NCI-H524 treated with DMSO at 0.1 percent for 48 hours (cell line): ENCODE data around the gene SRPK2.
"Not testable (repeated sequence)": the region's sequence is repeated elsewhere in the genome, so short reads cannot be mapped to it uniquely, and the experiment has no call there.

Experiments used
- DNase-seq: peaks from one replicate; lab custom pipeline; 2025; lab: John Stamatoyannopoulos, UW

Gene SRPK2

DNA sequence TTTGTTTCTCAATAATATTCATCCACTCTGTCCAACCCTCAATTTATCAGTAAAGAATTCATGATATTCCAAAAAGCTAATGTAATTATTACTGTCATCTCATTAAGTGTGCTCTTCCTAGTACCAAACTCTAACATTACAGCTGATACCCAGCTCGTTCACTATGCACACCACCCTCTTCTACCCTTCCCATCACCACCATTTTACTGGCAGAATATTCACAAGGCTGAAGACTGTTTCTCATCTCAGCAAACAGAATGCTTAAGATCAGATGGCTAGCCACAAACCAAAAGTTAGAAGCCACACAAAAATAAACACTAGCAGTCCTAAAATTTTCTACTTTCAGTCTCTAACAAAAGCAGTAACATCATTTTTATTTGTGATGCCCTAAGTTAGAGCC lies 121.5 kb downstream of the SRPK2 start:
- DNase-seq = no peak

- DNase-seq = no peak
Measured at GRCh38 chr7:105264707-105265106, 124.0 kb downstream of the SRPK2 start.

GRCh38 chr7:105261689-105262088 lies 127.0 kb downstream of the SRPK2 start:
- peak; percentile 76 for DNase-seq

GRCh38 chr7:105260201-105260871 lies 128.4 kb downstream of the SRPK2 start:
- not testable (repeated sequence) for DNase-seq

DNA sequence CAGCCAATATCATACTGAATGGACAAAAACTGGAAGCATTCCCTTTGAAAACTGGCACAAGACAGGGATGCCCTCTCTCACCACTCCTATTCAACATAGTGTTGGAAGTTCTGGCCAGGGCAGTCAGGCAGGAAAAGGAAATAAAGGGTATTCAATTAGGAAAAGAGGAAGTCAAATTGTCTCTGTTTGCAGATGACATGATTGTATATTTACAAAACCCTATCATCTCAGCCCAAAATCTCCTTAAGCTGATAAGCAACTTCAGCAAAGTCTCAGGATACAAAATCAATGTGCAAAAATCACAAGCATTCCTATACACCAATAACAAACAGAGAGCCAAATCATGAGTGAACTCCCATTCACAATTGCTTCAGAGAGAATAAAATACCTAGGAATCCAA lies 129.8 kb downstream of the SRPK2 start:
- not testable (repeated sequence) for DNase-seq

GRCh38 chr7:105257338-105257737 lies 131.4 kb downstream of the SRPK2 start:
- DNase-seq = peak; percentile 41

GRCh38 chr7:105256761-105257231 lies 131.9 kb downstream of the SRPK2 start:
- DNase-seq = no peak

- peak; percentile 11 for DNase-seq
Measured at GRCh38 chr7:105250706-105251105, 138.0 kb downstream of the SRPK2 start.

DNA sequence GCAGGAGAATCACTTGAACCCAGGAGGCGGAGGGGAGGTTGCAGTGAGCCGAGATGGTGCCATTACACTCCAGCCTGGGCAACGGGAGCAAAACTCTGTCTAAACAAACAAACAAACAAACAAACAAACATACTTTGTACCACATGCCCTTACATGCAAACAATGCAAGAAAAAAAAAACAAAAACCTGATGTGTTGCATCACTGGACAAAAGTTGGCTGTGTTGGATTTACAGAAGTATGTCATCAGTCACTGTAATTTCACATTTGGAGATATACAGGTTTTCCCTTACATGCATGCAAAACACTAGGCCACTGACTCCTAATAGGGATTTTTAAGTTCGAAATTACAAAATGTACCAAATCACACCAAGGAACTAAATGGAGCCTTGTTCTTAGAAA lies 138.5 kb downstream of the SRPK2 start:
- DNase-seq = no peak

GRCh38 chr7:105249216-105249615 lies 139.5 kb downstream of the SRPK2 start:
- no peak for DNase-seq

- no peak for DNase-seq
Measured at GRCh38 chr7:105246679-105247078, 142.0 kb downstream of the SRPK2 start.

GRCh38 chr7:105246256-105246655 lies 142.5 kb downstream of the SRPK2 start:
- peak; percentile 38 for DNase-seq

DNA sequence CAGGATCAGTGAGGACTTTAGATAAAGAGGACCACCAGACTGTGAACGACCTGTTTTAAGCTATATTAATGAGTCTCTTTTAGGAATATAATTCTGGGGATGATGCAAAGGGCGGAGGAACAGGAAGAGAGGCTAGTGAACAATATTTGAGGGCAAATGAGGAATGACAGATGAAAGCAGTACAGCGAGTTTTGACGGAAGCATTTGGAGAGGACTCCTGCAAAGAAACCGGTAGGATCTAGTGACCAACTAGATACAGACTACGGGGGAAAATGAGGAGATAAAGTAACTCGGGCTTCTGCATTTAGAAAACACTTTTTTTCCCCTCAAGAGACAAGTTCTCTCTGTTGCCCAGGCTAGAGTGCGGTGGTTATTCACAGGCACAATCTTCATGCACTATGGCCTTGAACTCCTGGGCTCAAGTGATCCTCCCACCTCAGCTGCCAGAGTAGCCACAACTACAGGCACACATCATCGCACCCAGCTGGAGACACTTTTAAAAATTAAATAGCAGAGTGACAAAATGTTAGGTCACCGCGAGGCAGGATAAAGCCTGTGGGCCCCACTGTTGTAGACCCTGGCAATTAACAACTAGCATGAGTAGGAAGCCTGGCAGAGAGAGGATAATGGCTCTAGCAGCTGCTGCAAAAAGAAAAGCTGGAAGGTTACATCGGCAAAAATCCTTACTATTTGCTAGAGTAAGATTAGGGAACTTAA lies 143.2 kb downstream of the SRPK2 start:
- peak; percentile 39 for DNase-seq

- no peak for DNase-seq
Measured at GRCh38 chr7:105244594-105244993, 144.1 kb downstream of the SRPK2 start.

DNA sequence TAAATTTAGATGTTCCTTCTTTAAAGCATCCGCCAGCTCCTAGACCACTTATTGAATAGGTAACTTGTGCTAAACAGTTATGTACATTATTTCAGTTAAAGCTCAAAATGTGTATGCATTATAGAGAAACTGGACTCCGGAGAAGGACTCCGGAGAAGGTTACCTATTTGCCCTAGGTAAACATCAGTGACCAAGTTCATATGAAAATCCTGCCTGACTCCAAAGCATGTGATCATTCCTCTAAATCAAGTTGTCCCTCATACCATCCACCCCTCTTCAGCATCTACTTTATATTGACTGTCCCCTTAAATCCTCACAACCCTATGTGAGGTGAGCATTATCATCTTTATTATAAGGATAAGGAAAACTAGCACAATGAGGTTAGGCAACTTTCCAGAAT lies 147.5 kb downstream of the SRPK2 start:
- DNase-seq = no peak

- no peak for DNase-seq
Measured at GRCh38 chr7:105238198-105238765, 150.4 kb downstream of the SRPK2 start.

DNA sequence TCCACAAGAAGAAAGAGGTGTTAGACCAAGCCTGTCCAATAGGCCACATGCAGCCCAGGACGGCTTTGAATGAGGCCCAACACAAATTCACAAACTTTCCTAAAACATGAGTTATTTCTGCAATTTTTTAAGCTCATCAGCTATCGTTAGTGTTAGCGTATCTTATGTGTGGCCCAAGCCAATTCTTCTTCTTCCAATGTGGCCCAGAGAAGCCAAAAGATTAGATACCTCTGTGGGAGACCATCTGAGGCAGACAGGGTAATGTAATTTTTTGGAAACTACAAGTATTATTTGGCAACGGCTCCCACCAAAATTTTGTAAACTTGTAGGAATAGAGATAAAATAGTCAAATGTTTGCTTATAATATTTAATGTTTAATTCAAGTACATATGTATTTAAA lies 153.8 kb downstream of the SRPK2 start:
- no peak for DNase-seq

DNA sequence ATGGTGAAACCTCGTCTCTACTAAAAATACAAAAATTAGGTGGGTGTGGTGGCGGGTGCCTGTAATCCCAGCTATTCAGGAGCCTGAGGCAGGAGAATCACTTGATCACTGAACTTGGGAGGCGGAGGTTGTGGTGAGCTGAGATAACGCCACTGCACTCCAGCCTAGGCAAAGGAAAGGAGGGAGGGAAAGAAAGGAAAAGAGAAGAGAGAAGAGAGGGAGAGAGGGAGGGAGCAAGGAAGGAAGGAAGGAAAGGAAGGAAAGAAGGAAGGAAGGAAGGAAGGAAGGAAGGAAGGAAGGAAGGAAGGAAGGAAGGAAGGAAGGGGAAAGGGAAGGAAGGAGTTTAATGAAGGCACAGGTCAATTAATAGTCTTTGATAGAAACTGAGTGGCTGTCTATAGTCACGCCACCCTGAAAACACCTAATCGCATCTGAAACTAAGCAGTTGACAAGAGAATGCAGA lies 155.9 kb downstream of the SRPK2 start:
- DNase-seq = not testable (repeated sequence)

GRCh38 chr7:105230486-105230885 lies 158.2 kb downstream of the SRPK2 start:
- DNase-seq = no peak

GRCh38 chr7:105229641-105230040 lies 159.1 kb downstream of the SRPK2 start:
- no peak for DNase-seq

- DNase-seq = no peak
Measured at GRCh38 chr7:105228555-105228954, 160.2 kb downstream of the SRPK2 start.

DNA sequence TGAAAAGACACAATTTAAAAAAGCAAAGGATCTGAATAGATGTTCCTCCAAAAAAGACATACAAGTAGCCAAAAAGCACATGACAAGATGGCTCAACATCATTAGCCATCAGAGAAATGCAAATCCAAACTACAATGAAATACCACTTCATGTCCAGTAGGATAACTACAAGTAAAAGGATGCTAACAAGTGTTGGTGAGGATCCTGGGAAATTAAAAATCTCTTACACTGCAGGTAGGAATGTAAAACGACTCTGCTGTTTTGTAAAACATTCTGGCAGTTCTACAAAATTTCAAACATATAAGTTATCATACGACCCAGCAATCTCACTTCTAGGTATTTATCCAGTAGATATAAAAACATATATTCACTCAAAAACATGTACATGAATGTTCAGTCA lies 161.3 kb downstream of the SRPK2 start:
- no peak for DNase-seq
